ENCODE measurements around the gene FARS2. TPM values are rescaled to one million over a fixed set of nuclear protein-coding genes. Genes with fewer than 3 reads are reported as not detected.

The FARS2 gene
- total RNA-seq, 1 experiment from 2014 or later: 13.8 TPM

DNA sequence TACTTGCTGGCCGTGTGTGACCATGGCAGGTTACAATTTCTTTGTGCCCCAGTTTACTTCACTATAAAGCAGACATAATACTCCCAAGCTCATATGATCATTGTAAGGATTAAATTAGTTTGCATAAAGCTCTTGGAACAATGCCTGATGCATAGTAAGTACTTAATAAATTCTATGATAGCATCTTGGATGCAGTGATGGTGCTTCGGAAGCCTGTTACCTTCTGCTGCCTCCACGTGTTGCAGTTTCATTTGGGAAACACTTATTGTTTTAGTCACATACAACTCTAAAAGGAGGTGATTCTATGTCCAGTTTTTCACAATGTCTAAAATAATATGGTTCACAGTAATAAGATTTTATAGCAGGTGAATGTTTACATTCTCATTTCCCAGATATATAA is 401.5 kb downstream of the FARS2 start:
- TF ChIP-seq ZNF274 (IDR thresholded peaks at IDR 0.05; ENCODE audit: low read depth, low read length) (no peak), FOSL1 (IDR thresholded peaks at IDR 0.05; ENCODE audit: low read depth) (no peak), CEBPB (IDR thresholded peaks at IDR 0.05; ENCODE audit: low read depth) (no peak), ELF1 (IDR thresholded peaks at IDR 0.05; ENCODE audit: borderline replicate concordance, low read depth) (no peak), RAD21 (IDR thresholded peaks at IDR 0.05; ENCODE audit: low read depth) (no peak), SP1 (IDR thresholded peaks at IDR 0.05; ENCODE audit: low read depth) (no peak)
- TF ChIP-seq, protein P1, sequence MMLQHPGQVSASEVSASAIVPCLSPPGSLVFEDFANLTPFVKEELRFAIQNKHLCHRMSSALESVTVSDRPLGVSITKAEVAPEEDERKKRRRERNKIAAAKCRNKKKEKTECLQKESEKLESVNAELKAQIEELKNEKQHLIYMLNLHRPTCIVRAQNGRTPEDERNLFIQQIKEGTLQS (IDR thresholded peaks at IDR 0.05): no peak
- intact Hi-C loops (cut with micrococcal nuclease): no loop called here
- ChIA-PET RAD21 (ENCODE audit: low non-redundant PET in 1 of 2, low total read pairs in 2 of 2, uncharacterized antibody in 2 of 2, unreplicated experiment in 2 of 2) (no interaction called here), CTCF (no interaction called here), POLR2A (no interaction called here)
- Histone ChIP-seq H2AFZ (ENCODE audit: low read depth, low read length, poor library complexity, severe bottlenecking) (no peak overlapping the region), H3K9ac (ENCODE audit: low read length) (no peak overlapping the region), H3K27me3 (ENCODE audit: insufficient read depth, low read length) (no peaks in the 10 kb centered on the region), H3K27ac (ENCODE audit: low read depth, low read length) (no peak overlapping the region), H3K4me3 (replicated peaks in 1 of 2; ENCODE audit: low read depth in 1 of 2, low read length in 2 of 2) (no peak overlapping the region), H4K20me1 (ENCODE audit: insufficient read depth) (no peaks in the 10 kb centered on the region), H3K9me2 (ENCODE audit: insufficient read depth) (no peaks in the 10 kb centered on the region), H3K4me1 (ENCODE audit: control insufficient read depth in 1 of 2, insufficient read depth in 2 of 2, low read length in 2 of 2) (no peaks in the 10 kb centered on the region), H3K79me2 (ENCODE audit: insufficient read depth, low read length) (no peaks in the 10 kb centered on the region), H3K36me3 (ENCODE audit: control insufficient read depth in 1 of 2, insufficient read depth in 2 of 2, low read length in 2 of 2) (no peaks in the 10 kb centered on the region), H3K4me2 (ENCODE audit: low read length) (no peak overlapping the region), H3K9me3 (ENCODE audit: control insufficient read depth in 1 of 2, insufficient read depth in 1 of 2, low read depth in 1 of 2, low read length in 2 of 2) (no peaks in the 10 kb centered on the region)
- ATAC-seq (no peak), DNase-seq (ENCODE audit: low read depth, low spot score) (no peak)
- BruUV-seq (replicated peaks): no TSS peak

DNA sequence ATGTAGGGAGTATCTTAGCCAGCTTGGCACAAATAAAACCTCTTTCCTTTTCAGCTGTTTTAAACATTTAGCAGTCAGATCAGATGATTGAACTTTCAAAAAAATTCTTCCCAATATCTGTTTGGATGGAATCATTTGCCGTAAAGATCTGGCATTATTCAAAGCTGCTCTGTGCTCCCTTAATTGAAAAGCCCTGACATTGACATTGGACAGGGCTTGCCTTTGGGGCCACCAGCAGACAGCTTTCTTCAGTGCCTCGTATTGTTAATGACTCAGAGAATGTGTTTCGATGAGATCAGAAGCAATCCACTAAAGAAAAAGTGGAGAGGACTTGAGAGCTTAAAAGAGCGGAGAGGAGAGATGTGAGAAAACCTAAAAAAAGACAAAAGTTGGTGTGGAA is 401.9 kb downstream of the FARS2 start:
- RAD21 ChIA-PET (ENCODE audit: low non-redundant PET in 1 of 2, low total read pairs in 2 of 2, uncharacterized antibody in 2 of 2, unreplicated experiment in 2 of 2): no interaction called here
- POLR2A ChIA-PET: no interaction called here
- no peaks in the 10 kb centered on the region for H3K9me3 ChIP-seq (ENCODE audit: control insufficient read depth in 1 of 2, insufficient read depth in 1 of 2, low read depth in 1 of 2, low read length in 2 of 2)
- no TSS peak for BruUV-seq (replicated peaks)
- H3K9ac ChIP-seq (ENCODE audit: low read length): no peak overlapping the region
- no peaks in the 10 kb centered on the region for H3K79me2 ChIP-seq (ENCODE audit: insufficient read depth, low read length)
- CTCF ChIA-PET: no interaction called here
- ATAC-seq (no peak), DNase-seq (ENCODE audit: low read depth, low spot score) (no peak)
- no peak overlapping the region for H3K4me2 ChIP-seq (ENCODE audit: low read length)
- no peaks in the 10 kb centered on the region for H3K36me3 ChIP-seq (ENCODE audit: control insufficient read depth in 1 of 2, insufficient read depth in 2 of 2, low read length in 2 of 2)
- H3K4me3 ChIP-seq (replicated peaks in 1 of 2; ENCODE audit: low read depth in 1 of 2, low read length in 2 of 2): no peak overlapping the region
- no peak overlapping the region for H3K27ac ChIP-seq (ENCODE audit: low read depth, low read length)
- no peaks in the 10 kb centered on the region for H4K20me1 ChIP-seq (ENCODE audit: insufficient read depth)
- intact Hi-C loops (cut with micrococcal nuclease): no loop called here
- no peak overlapping the region for H2AFZ ChIP-seq (ENCODE audit: low read depth, low read length, poor library complexity, severe bottlenecking)
- TF ChIP-seq, protein P2, sequence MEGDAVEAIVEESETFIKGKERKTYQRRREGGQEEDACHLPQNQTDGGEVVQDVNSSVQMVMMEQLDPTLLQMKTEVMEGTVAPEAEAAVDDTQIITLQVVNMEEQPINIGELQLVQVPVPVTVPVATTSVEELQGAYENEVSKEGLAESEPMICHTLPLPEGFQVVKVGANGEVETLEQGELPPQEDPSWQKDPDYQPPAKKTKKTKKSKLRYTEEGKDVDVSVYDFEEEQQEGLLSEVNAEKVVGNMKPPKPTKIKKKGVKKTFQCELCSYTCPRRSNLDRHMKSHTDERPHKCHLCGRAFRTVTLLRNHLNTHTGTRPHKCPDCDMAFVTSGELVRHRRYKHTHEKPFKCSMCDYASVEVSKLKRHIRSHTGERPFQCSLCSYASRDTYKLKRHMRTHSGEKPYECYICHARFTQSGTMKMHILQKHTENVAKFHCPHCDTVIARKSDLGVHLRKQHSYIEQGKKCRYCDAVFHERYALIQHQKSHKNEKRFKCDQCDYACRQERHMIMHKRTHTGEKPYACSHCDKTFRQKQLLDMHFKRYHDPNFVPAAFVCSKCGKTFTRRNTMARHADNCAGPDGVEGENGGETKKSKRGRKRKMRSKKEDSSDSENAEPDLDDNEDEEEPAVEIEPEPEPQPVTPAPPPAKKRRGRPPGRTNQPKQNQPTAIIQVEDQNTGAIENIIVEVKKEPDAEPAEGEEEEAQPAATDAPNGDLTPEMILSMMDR (IDR thresholded peaks at IDR 0.05 in 2 of 3, conservative IDR thresholded peaks at IDR 0.05 in 1 of 3; ENCODE audit: borderline replicate concordance in 1 of 3, insufficient read depth in 1 of 3, low read depth in 2 of 3, low read length in 2 of 3): no peak
- no peak for TF ChIP-seq TCF7L2 (IDR thresholded peaks at IDR 0.05; ENCODE audit: borderline replicate concordance, extremely low read depth, insufficient read depth, insufficient read length)
- TF ChIP-seq SRF (IDR thresholded peaks at IDR 0.05; ENCODE audit: low read depth): no peak
- H3K9me2 ChIP-seq (ENCODE audit: insufficient read depth): no peaks in the 10 kb centered on the region
- H3K4me1 ChIP-seq (ENCODE audit: control insufficient read depth in 1 of 2, insufficient read depth in 2 of 2, low read length in 2 of 2): no peaks in the 10 kb centered on the region
- H3K27me3 ChIP-seq (ENCODE audit: insufficient read depth, low read length): no peaks in the 10 kb centered on the region

All from HCT116 (cell line).